Fibroblast of upper back skin (primary cell): Measurements from ENCODE around the gene RPLP1.
"Not testable (repeated sequence)": the region's sequence is repeated elsewhere in the genome, so short reads cannot be mapped to it uniquely, and the experiment has no call there.

Experiments used
- DNase-seq: peaks from one replicate; pipeline ENCODE4 v3.0.0-alpha.2; 2013

Gene RPLP1

DNA sequence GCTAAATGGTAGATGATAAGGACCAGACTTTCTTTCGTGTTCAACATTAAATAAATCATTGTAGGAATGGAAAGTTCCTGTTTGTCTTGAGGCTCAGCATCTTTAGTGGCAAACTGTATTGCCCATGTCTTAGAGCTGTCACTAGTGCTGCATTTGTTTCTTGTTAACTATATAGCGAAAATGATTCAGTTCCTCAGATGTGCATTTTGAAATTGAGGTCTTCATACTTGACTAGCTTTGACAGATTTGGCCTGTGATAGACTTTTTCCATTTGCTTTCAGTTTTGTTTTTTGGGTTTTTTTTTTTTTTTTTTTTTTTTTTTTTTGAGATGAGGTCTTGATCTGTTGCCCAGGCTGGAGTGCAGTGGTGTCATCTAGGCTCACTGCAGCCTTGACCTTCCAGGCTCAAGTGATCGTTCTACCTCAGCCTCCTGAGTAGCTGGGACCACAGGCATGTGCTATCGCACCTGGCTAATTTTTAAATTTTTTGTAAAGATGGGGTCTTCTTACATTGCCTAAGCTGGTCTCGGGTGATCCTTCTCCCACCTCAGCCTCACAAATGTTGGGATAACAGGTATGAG, 9.5 kb upstream of the RPLP1 start:
- DNase-seq = no peak

DNA sequence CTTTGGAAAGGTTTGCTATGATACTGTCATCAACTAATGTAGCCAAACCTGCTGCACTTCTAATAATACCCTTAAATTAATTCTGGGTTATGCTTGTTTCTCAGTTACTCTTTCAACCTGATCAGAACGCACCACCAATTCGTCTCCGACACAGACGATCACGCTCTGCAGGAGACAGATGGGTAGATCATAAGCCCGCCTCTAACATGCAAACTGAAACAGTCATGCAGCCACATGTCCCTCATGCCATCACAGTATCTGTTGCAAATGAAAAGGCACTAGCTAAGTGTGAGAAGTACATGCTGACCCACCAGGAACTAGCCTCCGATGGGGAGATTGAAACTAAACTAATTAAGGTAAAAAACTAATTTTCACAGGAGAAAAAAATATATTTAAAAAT, 7.9 kb upstream of the RPLP1 start:
- no peak for DNase-seq

GRCh38 chr15:69446953-69447352, 5.7 kb upstream of the RPLP1 start:
- no peak for DNase-seq

- DNase-seq = not testable (repeated sequence)
Observed at GRCh38 chr15:69450221-69450620, 2.4 kb upstream of the RPLP1 start.

DNA sequence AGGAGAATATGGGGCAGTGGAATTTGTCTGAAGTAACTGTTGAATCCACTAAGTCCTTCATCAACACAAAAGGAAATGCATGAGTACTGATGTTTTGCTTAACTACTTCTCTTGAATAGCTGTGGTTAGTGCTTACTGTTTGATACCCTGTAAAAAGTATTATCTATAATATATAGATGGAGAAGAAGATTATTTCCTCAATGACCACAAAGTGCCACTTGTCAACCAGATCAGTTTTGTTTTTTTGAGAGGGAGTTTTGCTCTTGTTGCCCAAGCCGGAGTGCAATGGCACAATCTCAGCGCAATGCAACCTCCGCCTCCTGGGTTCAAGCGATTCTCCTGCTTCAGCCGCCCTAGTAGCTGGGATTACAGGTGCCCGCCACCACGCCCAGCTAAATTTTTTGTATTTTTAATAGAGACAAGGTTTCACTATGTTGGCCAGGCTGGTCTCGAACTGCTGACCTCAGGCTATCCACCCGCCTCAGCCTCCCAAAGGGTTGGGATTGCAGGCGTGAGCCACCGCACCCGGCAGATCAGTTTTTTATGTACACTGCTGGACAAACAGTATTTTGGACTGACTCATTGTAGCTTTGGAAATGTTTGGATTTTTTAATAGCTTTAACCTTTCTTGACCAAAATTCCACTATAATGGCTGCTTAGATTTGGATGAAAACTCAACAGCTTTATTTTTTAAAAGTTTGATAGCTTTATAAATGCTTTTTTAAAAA, 1.5 kb upstream of the RPLP1 start:
- no peak for DNase-seq

- peak; percentile 34 for DNase-seq
Observed at GRCh38 chr15:69451951-69452691, 497 bp upstream of the RPLP1 start.

DNA sequence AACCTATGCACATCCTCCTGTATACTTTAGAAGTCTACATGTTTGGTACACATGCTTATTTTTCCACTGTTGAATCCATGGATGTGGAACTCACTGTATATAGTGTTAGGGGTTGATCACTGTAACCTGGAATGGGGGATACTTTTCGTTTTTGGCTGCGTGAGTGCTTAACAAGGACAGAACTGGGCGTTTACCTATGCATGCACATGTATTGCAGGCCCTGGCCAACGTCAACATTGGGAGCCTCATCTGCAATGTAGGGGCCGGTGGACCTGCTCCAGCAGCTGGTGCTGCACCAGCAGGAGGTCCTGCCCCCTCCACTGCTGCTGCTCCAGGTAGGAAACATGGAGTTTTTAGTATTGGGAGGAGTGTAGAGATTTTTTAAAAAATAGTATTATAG, 2.3 kb downstream of the RPLP1 start:
- no peak for DNase-seq

DNA sequence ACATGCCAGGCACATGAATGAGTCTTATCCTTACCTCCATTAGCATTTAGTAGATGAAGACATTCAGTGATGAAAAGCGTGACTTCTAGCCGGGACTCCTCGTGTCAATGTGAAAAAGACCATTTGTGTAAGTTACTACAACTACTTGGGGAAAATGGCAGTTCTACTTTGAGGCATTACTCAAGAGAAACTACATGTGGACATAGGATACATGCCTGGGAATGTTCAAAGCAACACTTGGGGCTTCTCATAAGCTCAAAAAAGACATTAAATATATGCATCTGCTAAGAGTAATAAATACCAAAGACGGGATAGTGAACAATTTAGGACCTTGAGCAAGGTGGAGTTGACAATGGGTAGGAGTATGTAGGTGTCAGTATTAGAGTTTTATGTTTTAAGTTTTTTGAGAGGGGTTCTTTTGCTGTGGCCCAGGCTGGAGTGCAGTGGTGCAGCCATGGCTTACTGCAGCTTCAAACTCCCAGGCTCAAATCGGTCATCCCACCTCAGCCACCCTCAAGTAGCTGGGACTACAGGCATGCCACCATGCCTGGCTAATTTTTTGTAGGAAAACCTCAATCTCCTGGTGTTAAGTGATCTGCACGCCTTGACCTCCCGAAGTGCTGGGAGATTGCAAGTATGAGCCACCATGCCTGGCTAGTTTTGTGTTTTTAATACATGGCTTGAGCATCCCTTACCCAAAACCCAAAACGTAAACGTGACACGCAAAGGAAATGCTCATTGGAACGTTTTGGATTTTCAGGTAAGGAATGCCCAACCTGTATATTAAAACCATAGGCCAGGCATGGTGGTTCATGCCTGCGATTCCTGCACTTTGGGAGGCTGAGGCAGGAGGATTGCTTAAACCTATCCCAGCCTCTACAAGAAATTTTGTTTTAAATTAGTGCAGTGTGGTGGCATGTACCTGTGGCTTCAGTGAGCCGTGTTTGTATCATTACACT, 3.9 kb downstream of the RPLP1 start:
- DNase-seq = no peak

GRCh38 chr15:69457304-69458280, 5.0 kb downstream of the RPLP1 start:
- no peak for DNase-seq

DNA sequence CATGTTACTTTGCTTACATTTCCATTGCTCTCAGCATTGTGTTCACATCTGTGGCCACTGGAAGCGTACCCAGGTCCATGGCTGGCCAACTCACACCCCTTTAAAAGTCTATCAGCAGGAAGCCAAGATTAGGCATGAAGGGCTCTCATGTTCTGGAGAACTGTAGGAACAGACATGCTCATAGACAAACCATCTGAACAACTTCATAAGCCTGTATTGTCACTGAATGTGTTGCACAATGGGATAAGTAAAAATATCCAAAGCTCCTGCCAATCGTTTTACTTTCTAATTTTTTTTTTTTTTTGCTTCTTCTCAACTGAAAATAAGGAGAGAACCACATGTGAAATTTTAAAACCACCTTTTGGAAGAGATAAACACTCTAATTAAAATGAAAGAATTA, 6.4 kb downstream of the RPLP1 start:
- no peak for DNase-seq

- no peak for DNase-seq
Observed at GRCh38 chr15:69460481-69460880, 7.9 kb downstream of the RPLP1 start.

DNA sequence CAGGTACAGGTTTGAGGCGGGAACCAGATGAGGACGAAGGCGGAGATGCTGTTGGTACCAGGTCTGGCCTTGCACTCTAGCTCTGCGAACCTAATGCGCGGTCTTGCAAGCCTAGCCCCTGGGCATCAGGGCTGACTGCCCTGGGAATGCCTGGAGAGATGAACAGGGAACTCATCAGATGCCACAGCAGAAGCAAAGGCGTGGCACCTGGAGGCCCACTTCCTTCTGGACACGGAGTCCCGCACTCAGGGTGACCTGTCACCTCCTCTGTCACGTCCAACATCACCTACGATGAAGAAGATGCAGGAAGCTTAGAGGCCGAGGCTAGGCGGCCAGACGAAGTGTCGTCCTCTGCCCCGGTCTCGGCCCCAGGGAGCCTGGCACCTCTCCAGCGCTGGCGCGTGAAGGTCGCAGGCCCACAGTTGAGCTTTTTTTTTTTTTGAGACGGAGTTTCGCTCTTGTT, 9.4 kb downstream of the RPLP1 start:
- DNase-seq = no peak

DNA sequence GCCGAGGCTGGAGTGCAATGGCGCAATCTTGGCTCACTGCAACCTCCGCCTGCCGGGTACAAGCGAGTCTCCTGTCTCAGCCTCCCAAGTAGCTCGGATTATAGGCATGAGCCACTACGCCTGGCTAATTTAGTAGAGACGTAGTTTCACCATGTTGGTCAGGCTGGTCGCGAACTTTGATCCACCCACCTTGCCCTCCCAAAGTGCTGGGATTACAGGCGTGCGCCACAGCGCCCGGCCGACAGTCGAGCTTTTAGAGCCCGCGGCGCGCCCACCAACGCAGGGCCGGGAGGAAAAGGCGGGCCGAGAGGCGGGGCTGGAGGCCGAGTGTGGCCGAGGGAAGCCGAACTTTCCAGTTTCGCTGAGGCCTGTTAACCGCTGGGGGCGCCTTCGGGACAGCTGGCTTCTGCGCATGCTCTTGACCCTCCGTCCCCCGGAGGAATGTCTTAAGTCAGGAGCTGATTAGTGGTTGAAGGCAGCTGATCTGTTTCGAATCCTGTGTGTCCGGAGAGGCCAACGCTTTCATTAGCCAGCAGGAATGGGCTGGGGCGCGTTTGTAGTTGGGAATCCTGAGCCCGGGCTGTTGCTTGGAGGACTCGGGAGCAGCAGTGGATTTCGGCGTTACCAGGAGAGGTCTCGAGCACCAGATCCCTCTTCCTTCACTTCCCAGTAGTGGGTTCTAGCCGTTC, 10.0 kb downstream of the RPLP1 start:
- DNase-seq = peak; percentile 98

DNA sequence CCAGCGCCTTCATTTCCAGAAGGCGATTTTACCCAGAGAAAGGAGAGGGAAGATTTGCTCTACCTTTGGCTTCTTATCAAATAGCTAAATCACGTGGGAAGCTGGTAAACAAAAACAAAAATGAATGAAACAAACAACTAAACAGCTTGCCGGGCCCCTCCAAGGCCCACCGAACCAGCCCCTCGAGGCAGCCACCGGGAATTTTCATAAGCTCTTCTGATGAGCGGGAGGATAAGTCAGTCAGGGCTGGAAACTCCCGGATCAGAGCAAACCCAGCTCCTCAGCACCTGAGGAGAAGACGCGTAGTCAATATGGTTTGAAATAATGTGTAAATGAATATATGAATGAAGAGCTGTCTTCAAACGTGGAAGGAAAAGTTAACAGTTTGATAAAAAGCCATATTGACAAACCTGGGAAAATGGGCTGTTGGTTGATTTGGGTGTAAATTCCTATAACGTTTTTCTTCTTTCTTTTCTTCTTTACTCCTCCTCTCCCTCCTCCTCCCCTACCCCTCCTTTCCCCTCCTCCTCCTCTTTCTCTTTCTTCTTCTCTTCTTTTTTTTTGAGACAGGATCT, 10.7 kb downstream of the RPLP1 start:
- DNase-seq = no peak

- no peak for DNase-seq
Observed at GRCh38 chr15:69465253-69465652, 12.6 kb downstream of the RPLP1 start.

GRCh38 chr15:69466733-69467132, 14.1 kb downstream of the RPLP1 start:
- DNase-seq = no peak

GRCh38 chr15:69467636-69468035, 15.0 kb downstream of the RPLP1 start:
- no peak for DNase-seq

GRCh38 chr15:69468241-69469121, 15.9 kb downstream of the RPLP1 start:
- peak; percentile 73 for DNase-seq

DNA sequence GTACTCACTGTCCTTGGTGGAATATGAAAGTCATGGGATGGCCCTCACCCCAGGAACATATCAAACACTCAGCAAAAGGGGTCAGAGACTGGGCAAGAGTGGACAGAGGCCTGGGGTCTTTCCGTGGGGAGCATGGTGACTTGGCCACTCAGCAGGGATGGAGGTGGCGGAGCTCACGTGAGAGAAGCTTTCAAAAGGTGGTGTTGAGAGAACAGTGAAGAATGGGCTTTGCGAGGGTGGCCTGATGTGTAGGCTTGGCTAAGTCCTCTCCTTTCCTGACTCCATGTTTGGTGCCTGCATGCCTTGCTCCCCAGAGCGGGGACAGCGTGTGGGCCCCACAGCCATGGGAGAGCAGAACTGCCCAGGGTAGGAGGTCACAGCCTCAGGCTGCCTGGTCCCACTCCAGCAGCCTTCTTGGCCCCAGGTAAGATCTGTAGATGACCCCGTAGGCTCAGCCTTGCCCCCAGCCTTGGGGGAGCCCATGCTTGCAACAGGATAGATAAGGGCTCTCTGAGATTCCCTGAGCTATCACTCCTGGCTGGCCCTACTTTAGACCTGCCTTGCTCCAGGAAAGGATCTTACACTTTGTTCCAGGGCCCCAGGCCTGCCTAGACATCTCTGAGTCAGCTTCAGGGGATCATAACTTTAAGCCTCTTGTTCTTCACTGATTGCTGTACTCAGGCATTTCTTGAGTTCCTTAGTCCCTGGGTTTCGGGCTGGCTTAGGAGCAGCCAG, 17.0 kb downstream of the RPLP1 start:
- peak; percentile 51 for DNase-seq
